DND-41 (cell line): ENCODE measurements around the gene CT45A10.

Source experiments
- EZH2 ChIP-seq: IDR thresholded peaks from 3 replicates; pipeline ENCODE4 v1.6.1; 2012; ENCODE audit warnings: borderline replicate concordance, low read depth, mild to moderate bottlenecking, moderate library complexity, low read length, inconsistent platforms; ENCODE audit not compliant: severe bottlenecking
- TF ChIP-seq, protein P1 (sequence below): IDR thresholded peaks from 2 replicates; pipeline ENCODE4 v1.5.1; 2012; ENCODE audit warnings: borderline replicate concordance, low read length, moderate library complexity, mild to moderate bottlenecking; ENCODE audit not compliant: poor library complexity, severe bottlenecking; ENCODE audit errors: extremely low read depth

DNA sequence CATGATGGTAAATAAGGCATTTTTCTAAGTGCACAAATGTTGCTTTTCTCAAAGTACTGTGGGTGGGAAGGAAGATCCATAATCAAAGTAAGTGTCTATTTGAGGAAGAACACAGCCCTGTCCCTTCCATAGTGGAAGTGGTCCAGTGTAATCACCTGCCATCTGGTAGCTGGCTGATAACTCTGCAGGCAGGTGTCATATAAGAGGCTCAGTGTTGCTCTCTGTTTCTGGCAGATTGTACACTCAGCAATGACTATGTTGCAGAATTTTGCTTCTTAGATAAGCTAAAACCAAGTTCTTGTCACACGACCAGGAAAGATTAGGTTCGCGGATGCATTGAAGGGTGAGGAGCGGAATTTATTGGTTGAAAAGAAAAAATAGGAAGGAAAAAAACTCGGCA is 21.2 kb upstream of the CT45A10 start:
- TF ChIP-seq, protein P1, sequence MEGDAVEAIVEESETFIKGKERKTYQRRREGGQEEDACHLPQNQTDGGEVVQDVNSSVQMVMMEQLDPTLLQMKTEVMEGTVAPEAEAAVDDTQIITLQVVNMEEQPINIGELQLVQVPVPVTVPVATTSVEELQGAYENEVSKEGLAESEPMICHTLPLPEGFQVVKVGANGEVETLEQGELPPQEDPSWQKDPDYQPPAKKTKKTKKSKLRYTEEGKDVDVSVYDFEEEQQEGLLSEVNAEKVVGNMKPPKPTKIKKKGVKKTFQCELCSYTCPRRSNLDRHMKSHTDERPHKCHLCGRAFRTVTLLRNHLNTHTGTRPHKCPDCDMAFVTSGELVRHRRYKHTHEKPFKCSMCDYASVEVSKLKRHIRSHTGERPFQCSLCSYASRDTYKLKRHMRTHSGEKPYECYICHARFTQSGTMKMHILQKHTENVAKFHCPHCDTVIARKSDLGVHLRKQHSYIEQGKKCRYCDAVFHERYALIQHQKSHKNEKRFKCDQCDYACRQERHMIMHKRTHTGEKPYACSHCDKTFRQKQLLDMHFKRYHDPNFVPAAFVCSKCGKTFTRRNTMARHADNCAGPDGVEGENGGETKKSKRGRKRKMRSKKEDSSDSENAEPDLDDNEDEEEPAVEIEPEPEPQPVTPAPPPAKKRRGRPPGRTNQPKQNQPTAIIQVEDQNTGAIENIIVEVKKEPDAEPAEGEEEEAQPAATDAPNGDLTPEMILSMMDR: no peak
- no peak for TF ChIP-seq EZH2
